ENCODE measurements around the gene MKRN2OS.

MKRN2OS gene

DNA sequence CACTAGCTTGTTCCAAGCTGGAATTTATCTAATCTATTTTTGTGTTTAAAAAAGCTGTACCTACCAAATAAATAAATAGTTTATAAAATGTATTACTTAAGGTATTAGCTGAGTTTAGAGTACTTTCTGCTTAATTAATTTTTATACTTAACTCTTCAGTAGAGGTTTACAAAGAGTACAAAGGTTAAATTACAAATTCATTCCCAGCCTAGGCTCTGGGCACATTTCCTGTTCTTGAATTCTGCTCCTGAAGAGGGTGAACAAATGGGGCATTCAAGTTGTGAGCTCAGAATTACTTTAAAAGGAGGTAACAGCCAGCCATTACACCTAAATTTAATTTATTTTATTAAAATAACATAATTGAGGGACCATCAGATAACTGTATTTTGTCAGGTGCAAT is 38.0 kb upstream of the MKRN2OS start:
- no peak for FAIRE-seq
- TF ChIP-seq POLR2A (IDR thresholded peaks at IDR 0.05; ENCODE audit: low read depth, low read length) (no peak), POLR2AphosphoS5 (IDR thresholded peaks at IDR 0.05; ENCODE audit: low read depth, low read length) (no peak), PAX5 (IDR thresholded peaks at IDR 0.05; ENCODE audit: insufficient read depth, low read length, severe bottlenecking) (no peak), SPI1 (IDR thresholded peaks at IDR 0.05; ENCODE audit: low read depth, low read length) (no peak), POU2F2 (IDR thresholded peaks at IDR 0.05; ENCODE audit: low read depth, low read length) (no peak), TAF1 (IDR thresholded peaks at IDR 0.05; ENCODE audit: low read depth, low read length) (no peak)

DNA sequence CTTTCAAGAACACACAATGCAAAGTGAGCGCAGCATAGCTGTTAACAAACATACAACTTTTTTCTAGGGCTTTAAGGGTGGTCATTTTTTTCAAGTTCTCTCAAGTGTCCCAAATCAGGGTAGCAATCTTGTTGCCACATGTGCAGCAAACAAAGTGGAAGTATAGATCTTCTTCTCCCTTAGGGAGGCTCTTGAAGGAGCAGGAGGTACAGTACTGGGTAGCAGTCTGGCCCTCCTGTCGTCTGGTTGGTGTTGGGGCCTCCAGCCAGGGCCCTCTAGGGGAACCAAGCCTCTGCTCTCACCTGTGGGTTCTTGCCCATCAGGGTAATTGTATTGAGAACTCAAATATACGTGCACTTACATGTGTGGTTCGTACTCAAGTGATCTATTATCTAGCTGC is 37.4 kb upstream of the MKRN2OS start:
- FAIRE-seq (no peak), DNase-seq (ENCODE audit: insufficient read length, low spot score) (no peak)
- TF ChIP-seq POLR2AphosphoS5 (IDR thresholded peaks at IDR 0.05; ENCODE audit: low read depth, low read length) = no peak
- no peak for TF ChIP-seq POU2F2 (IDR thresholded peaks at IDR 0.05; ENCODE audit: low read depth, low read length)
- TF ChIP-seq TAF1 (IDR thresholded peaks at IDR 0.05; ENCODE audit: low read depth, low read length) = no peak
- no peak for TF ChIP-seq SPI1 (IDR thresholded peaks at IDR 0.05; ENCODE audit: low read depth, low read length)
- TF ChIP-seq PAX5 (IDR thresholded peaks at IDR 0.05; ENCODE audit: insufficient read depth, low read length, severe bottlenecking) = no peak
- no peak for TF ChIP-seq POLR2A (IDR thresholded peaks at IDR 0.05; ENCODE audit: low read depth, low read length)

More for the DNA sequence above, 38.0 kb upstream of the MKRN2OS start:
- no peak for DNase-seq (ENCODE audit: insufficient read length, low spot score)

DNA sequence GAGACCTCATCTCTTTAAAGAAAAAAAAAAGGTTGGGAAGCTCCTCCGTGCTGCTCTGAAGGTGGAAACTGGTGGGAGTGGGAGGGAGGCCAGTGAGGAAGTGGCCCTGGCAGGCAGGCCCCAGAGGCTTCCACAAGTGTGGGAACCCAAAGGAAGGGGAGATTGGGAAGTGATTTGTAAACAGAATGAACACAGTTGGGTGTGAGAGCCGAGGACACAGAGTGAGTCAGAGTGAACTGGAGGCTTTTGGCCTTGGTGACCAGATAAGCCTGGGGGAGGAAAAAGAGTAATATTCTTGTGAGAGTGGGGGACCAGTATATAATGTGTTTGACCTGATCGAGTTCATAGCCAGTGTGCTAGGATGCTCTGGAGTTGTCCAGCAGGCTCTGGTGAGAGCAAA is 34.6 kb upstream of the MKRN2OS start:
- FAIRE-seq (no peak), DNase-seq (ENCODE audit: insufficient read length, low spot score) (no peak)
- TF ChIP-seq POU2F2 (IDR thresholded peaks at IDR 0.05; ENCODE audit: low read depth, low read length) = no peak
- no peak for TF ChIP-seq POLR2AphosphoS5 (IDR thresholded peaks at IDR 0.05; ENCODE audit: low read depth, low read length)
- TF ChIP-seq TAF1 (IDR thresholded peaks at IDR 0.05; ENCODE audit: low read depth, low read length) = no peak
- no peak for TF ChIP-seq PAX5 (IDR thresholded peaks at IDR 0.05; ENCODE audit: insufficient read depth, low read length, severe bottlenecking)
- no peak for TF ChIP-seq POLR2A (IDR thresholded peaks at IDR 0.05; ENCODE audit: low read depth, low read length)
- TF ChIP-seq SPI1 (IDR thresholded peaks at IDR 0.05; ENCODE audit: low read depth, low read length) = no peak

DNA sequence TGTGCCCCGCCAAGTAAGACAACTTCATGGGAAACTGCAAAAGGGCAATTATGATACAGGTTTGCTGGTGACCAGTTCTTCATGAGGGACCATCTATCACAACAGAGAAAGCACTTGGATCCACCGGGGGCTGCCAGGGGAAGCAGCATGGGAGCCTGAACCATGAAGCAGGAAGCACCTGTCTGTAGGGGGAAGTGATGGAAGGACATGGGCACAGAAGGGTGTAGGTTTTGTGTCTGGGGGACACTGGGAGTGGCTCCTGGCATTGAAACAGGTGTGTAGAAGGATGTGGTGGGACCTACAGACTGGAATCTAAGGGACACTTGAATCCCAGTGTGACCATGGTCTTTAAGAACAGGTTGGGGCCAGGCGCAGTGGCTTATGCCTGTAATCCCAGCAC is 34.2 kb upstream of the MKRN2OS start:
- TF ChIP-seq POU2F2 (IDR thresholded peaks at IDR 0.05; ENCODE audit: low read depth, low read length) (no peak), SPI1 (IDR thresholded peaks at IDR 0.05; ENCODE audit: low read depth, low read length) (no peak), PAX5 (IDR thresholded peaks at IDR 0.05; ENCODE audit: insufficient read depth, low read length, severe bottlenecking) (no peak), TAF1 (IDR thresholded peaks at IDR 0.05; ENCODE audit: low read depth, low read length) (no peak), POLR2A (IDR thresholded peaks at IDR 0.05; ENCODE audit: low read depth, low read length) (no peak), POLR2AphosphoS5 (IDR thresholded peaks at IDR 0.05; ENCODE audit: low read depth, low read length) (no peak)
- DNase-seq (ENCODE audit: insufficient read length, low spot score) (no peak), FAIRE-seq (no peak)

DNA sequence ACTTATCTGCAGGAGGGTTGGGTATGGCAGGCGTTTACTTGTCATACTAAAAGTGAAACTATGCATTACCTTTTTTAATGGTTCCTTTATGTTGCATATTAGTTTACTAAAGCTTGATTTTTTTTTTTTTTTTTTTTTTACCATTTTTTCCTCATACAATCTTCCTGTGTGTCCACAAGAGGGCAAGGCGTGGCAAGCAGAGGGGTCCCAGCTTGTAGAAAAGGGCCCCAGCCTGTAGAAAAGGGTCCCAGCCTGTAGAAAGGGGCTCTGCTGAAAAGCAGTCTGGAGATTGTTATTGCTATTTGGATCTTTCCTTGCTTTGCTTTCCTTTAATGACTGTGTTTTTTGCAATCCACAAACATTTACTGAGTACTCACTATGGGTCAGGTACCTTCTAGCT is 33.4 kb upstream of the MKRN2OS start:
- FAIRE-seq (no peak), DNase-seq (ENCODE audit: insufficient read length, low spot score) (no peak)
- TF ChIP-seq PAX5 (IDR thresholded peaks at IDR 0.05; ENCODE audit: insufficient read depth, low read length, severe bottlenecking) (no peak), POU2F2 (IDR thresholded peaks at IDR 0.05; ENCODE audit: low read depth, low read length) (no peak), POLR2A (IDR thresholded peaks at IDR 0.05; ENCODE audit: low read depth, low read length) (no peak), TAF1 (IDR thresholded peaks at IDR 0.05; ENCODE audit: low read depth, low read length) (no peak), SPI1 (IDR thresholded peaks at IDR 0.05; ENCODE audit: low read depth, low read length) (no peak), POLR2AphosphoS5 (IDR thresholded peaks at IDR 0.05; ENCODE audit: low read depth, low read length) (no peak)

DNA sequence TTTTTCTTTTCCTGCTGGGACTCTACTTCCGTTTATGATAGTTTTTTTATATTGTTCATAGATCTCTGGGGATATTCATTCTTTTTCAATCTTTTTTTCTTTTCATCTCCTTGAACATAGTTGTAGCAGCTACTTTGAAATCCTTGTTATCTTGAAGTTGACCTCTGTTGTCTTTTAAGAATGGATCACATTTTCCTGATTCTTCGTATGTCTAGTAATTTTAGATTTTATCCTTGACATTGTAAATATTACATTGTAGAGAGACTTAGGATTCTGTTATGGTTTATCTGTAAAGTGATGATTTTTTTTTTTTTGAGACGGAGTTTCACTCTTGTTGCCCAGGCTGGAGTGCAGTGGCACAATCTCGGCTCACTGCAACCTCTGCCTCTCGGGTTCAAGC is 32.1 kb upstream of the MKRN2OS start:
- DNase-seq (ENCODE audit: insufficient read length, low spot score) (no peak), FAIRE-seq (no peak)
- TF ChIP-seq TAF1 (IDR thresholded peaks at IDR 0.05; ENCODE audit: low read depth, low read length) (no peak), POU2F2 (IDR thresholded peaks at IDR 0.05; ENCODE audit: low read depth, low read length) (no peak), POLR2AphosphoS5 (IDR thresholded peaks at IDR 0.05; ENCODE audit: low read depth, low read length) (no peak), PAX5 (IDR thresholded peaks at IDR 0.05; ENCODE audit: insufficient read depth, low read length, severe bottlenecking) (no peak), SPI1 (IDR thresholded peaks at IDR 0.05; ENCODE audit: low read depth, low read length) (no peak), POLR2A (IDR thresholded peaks at IDR 0.05; ENCODE audit: low read depth, low read length) (no peak)

DNA sequence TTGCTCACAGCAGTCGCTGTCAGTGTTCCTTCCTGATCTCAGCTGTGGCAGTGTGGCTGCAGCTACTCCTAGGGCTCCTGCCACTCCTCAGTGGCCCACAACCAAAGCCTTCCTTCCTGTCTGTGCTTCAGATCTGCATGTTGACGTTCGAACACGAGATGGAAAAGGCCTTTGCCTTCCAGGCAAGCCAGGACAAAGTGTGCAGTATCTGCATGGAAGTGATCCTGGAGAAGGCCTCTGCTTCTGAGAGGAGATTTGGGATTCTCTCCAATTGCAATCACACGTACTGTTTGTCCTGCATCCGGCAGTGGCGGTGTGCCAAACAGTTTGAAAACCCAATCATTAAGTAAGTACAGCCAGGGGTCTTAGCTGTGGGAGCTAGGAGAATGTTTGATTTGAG is 29.4 kb upstream of the MKRN2OS start:
- DNase-seq (ENCODE audit: insufficient read length, low spot score) (no peak), FAIRE-seq (no peak)
- no peak for TF ChIP-seq TAF1 (IDR thresholded peaks at IDR 0.05; ENCODE audit: low read depth, low read length)
- TF ChIP-seq SPI1 (IDR thresholded peaks at IDR 0.05; ENCODE audit: low read depth, low read length) = no peak
- no peak for TF ChIP-seq POLR2A (IDR thresholded peaks at IDR 0.05; ENCODE audit: low read depth, low read length)
- no peak for TF ChIP-seq POLR2AphosphoS5 (IDR thresholded peaks at IDR 0.05; ENCODE audit: low read depth, low read length)
- no peak for TF ChIP-seq PAX5 (IDR thresholded peaks at IDR 0.05; ENCODE audit: insufficient read depth, low read length, severe bottlenecking)
- TF ChIP-seq POU2F2 (IDR thresholded peaks at IDR 0.05; ENCODE audit: low read depth, low read length) = no peak

DNA sequence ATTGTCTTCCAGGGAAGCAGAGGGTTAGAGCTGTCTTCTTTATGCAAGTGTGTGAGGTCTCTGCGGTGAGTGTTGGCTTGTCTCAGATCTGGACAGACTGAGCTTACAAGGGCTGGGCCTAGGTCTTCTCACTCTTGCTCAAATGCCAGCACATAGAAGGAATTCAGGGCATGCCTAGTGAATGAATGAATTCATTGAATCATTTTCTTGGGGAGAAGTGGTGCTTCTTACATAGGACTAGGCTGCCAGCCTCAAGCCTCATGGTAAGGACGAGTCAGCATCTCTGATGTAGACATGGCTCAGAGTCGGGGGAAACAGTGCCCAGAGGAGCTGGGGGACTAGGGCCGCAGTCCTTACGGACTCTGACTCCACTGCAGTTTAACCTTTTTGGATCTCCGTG is 28.8 kb upstream of the MKRN2OS start:
- no peak for TF ChIP-seq SPI1 (IDR thresholded peaks at IDR 0.05; ENCODE audit: low read depth, low read length)
- no peak for TF ChIP-seq TAF1 (IDR thresholded peaks at IDR 0.05; ENCODE audit: low read depth, low read length)
- TF ChIP-seq PAX5 (IDR thresholded peaks at IDR 0.05; ENCODE audit: insufficient read depth, low read length, severe bottlenecking) = no peak
- TF ChIP-seq POLR2AphosphoS5 (IDR thresholded peaks at IDR 0.05; ENCODE audit: low read depth, low read length) = no peak
- no peak for TF ChIP-seq POLR2A (IDR thresholded peaks at IDR 0.05; ENCODE audit: low read depth, low read length)
- TF ChIP-seq POU2F2 (IDR thresholded peaks at IDR 0.05; ENCODE audit: low read depth, low read length) = no peak

DNA sequence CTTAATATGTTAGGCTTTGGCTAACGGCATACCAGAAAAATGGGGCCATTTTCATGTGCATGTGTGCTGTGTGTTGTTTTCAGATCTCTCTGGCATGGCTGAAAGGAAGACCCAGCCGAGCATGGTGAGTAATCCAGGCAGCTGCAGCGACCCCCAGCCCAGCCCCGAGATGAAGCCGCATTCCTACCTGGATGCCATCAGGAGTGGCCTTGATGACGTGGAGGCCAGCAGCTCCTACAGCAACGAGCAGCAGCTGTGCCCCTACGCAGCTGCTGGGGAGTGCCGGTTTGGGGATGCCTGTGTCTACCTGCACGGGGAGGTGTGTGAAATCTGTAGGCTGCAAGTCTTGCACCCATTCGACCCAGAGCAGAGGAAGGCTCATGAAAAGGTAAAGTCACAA is 26.7 kb upstream of the MKRN2OS start:
- DNase-seq (ENCODE audit: insufficient read length, low spot score) = no peak
- TF ChIP-seq POLR2A (IDR thresholded peaks at IDR 0.05; ENCODE audit: low read depth, low read length) (no peak), PAX5 (IDR thresholded peaks at IDR 0.05; ENCODE audit: insufficient read depth, low read length, severe bottlenecking) (no peak), POLR2AphosphoS5 (IDR thresholded peaks at IDR 0.05; ENCODE audit: low read depth, low read length) (no peak), POU2F2 (IDR thresholded peaks at IDR 0.05; ENCODE audit: low read depth, low read length) (no peak), SPI1 (IDR thresholded peaks at IDR 0.05; ENCODE audit: low read depth, low read length) (no peak), TAF1 (IDR thresholded peaks at IDR 0.05; ENCODE audit: low read depth, low read length) (no peak)
- no peak for FAIRE-seq

More for the DNA sequence above, 28.8 kb upstream of the MKRN2OS start:
- DNase-seq (ENCODE audit: insufficient read length, low spot score) (no peak), FAIRE-seq (no peak)

DNA sequence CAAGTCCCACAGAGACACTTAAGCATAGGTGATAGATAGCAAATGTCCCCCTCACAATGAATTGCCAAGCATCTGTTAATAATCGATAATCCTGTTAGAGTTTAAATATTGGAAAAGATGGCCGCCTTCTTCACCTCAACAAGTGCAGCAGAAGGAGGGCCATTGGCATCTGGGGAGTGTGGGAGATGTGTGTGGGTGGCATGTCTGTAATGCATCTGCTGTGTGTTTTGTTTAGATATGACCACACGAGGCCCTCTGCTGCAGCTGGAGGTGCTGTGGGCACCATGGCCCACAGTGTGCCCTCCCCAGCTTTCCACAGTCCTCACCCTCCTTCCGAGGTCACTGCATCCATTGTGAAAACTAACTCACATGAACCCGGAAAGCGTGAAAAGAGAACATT is 24.5 kb upstream of the MKRN2OS start:
- no peak for TF ChIP-seq POU2F2 (IDR thresholded peaks at IDR 0.05; ENCODE audit: low read depth, low read length)
- no peak for TF ChIP-seq POLR2A (IDR thresholded peaks at IDR 0.05; ENCODE audit: low read depth, low read length)
- TF ChIP-seq POLR2AphosphoS5 (IDR thresholded peaks at IDR 0.05; ENCODE audit: low read depth, low read length) = no peak
- TF ChIP-seq TAF1 (IDR thresholded peaks at IDR 0.05; ENCODE audit: low read depth, low read length) = no peak
- TF ChIP-seq PAX5 (IDR thresholded peaks at IDR 0.05; ENCODE audit: insufficient read depth, low read length, severe bottlenecking) = no peak
- TF ChIP-seq SPI1 (IDR thresholded peaks at IDR 0.05; ENCODE audit: low read depth, low read length) = no peak
- DNase-seq (ENCODE audit: insufficient read length, low spot score) (no peak), FAIRE-seq (no peak)

Measured in GM12891 (cell line).